ENCODE results near the gene UGT1A8. TPM values are rescaled to one million over a fixed set of nuclear protein-coding genes. Genes with fewer than 3 reads are reported as not detected.

UGT1A8 gene
- total RNA-seq, 2 experiments from 2014 or later: not detected

- no peaks in the 10 kb centered on the region for H3K9me2 ChIP-seq (ENCODE audit: insufficient read depth, low read length)
- H3K4me2 ChIP-seq (ENCODE audit: low read length): no peak overlapping the region
- H3K36me3 ChIP-seq (ENCODE audit: insufficient read depth, low read length): no peaks in the 10 kb centered on the region
- ChIA-PET CTCF (ENCODE audit: unreplicated experiment) (no interaction called here), POLR2A (no interaction called here)
- intact Hi-C loops (cut with micrococcal nuclease; ENCODE audit: unreplicated experiment): no loop called here
- H3K79me2 ChIP-seq (ENCODE audit: insufficient read depth, low read depth, low read length): no peaks in the 10 kb centered on the region
- H3K4me1 ChIP-seq (ENCODE audit: insufficient read depth, low read length, poor library complexity, severe bottlenecking): no peaks in the 10 kb centered on the region
- no peak overlapping the region for H3K4me3 ChIP-seq (ENCODE audit: low read depth, low read length, poor library complexity, severe bottlenecking)
- H3K9me3 ChIP-seq (ENCODE audit: low read length): no peaks in the 10 kb centered on the region
- DNase-seq (ENCODE audit: low spot score): no peak
- H2AFZ ChIP-seq (ENCODE audit: low read length): no peak overlapping the region
- no peak for TF ChIP-seq EZH2phosphoT487 (IDR thresholded peaks at IDR 0.05; ENCODE audit: borderline replicate concordance, low read depth, low read length)
- TF ChIP-seq CTCF (conservative IDR thresholded peaks at IDR 0.05; ENCODE audit: low read length): no peak
- no TSS peak for BruUV-seq (replicated peaks)
- H3K27ac ChIP-seq (ENCODE audit: low read depth, low read length, poor library complexity, severe bottlenecking): no peak overlapping the region
- H4K20me1 ChIP-seq (ENCODE audit: insufficient read depth, low read length): no peaks in the 10 kb centered on the region
Measured at GRCh38 chr2:233764264-233764663, 146.8 kb downstream of the UGT1A8 start.

- H3K4me2 ChIP-seq (ENCODE audit: low read length): no peak overlapping the region
- H3K4me1 ChIP-seq (ENCODE audit: insufficient read depth, low read length, poor library complexity, severe bottlenecking): no peaks in the 10 kb centered on the region
- POLR2A ChIA-PET: no interaction called here
- no peaks in the 10 kb centered on the region for H3K9me2 ChIP-seq (ENCODE audit: insufficient read depth, low read length)
- intact Hi-C loops (cut with micrococcal nuclease; ENCODE audit: unreplicated experiment): no loop called here
- H4K20me1 ChIP-seq (ENCODE audit: insufficient read depth, low read length): no peaks in the 10 kb centered on the region
- no peak for TF ChIP-seq EZH2phosphoT487 (IDR thresholded peaks at IDR 0.05; ENCODE audit: borderline replicate concordance, low read depth, low read length)
- no peak for TF ChIP-seq CTCF (conservative IDR thresholded peaks at IDR 0.05; ENCODE audit: low read length)
- no peaks in the 10 kb centered on the region for H3K79me2 ChIP-seq (ENCODE audit: insufficient read depth, low read depth, low read length)
- CTCF ChIA-PET (ENCODE audit: unreplicated experiment): no interaction called here
- H3K27ac ChIP-seq (ENCODE audit: low read depth, low read length, poor library complexity, severe bottlenecking): no peak overlapping the region
- DNase-seq (ENCODE audit: low spot score): no peak
- no peak overlapping the region for H3K4me3 ChIP-seq (ENCODE audit: low read depth, low read length, poor library complexity, severe bottlenecking)
- no TSS peak for BruUV-seq (replicated peaks)
- H3K9me3 ChIP-seq (ENCODE audit: low read length): no peaks in the 10 kb centered on the region
- no peaks in the 10 kb centered on the region for H3K36me3 ChIP-seq (ENCODE audit: insufficient read depth, low read length)
- H2AFZ ChIP-seq (ENCODE audit: low read length): no peak overlapping the region
Measured at GRCh38 chr2:233764761-233765160, 147.3 kb downstream of the UGT1A8 start.

- CTCF ChIA-PET (ENCODE audit: unreplicated experiment): no interaction called here
- Histone ChIP-seq H3K4me1 (ENCODE audit: insufficient read depth, low read length, poor library complexity, severe bottlenecking) (no peaks in the 10 kb centered on the region), H3K4me3 (ENCODE audit: low read depth, low read length, poor library complexity, severe bottlenecking) (no peak overlapping the region), H3K9me2 (ENCODE audit: insufficient read depth, low read length) (no peaks in the 10 kb centered on the region), H3K27ac (ENCODE audit: low read depth, low read length, poor library complexity, severe bottlenecking) (no peak overlapping the region), H3K4me2 (ENCODE audit: low read length) (no peak overlapping the region), H2AFZ (ENCODE audit: low read length) (no peak overlapping the region), H3K79me2 (ENCODE audit: insufficient read depth, low read depth, low read length) (no peaks in the 10 kb centered on the region), H3K36me3 (ENCODE audit: insufficient read depth, low read length) (no peaks in the 10 kb centered on the region), H3K9me3 (ENCODE audit: low read length) (no peaks in the 10 kb centered on the region), H4K20me1 (ENCODE audit: insufficient read depth, low read length) (no peaks in the 10 kb centered on the region)
- no TSS peak for BruUV-seq (replicated peaks)
- TF ChIP-seq EZH2phosphoT487 (IDR thresholded peaks at IDR 0.05; ENCODE audit: borderline replicate concordance, low read depth, low read length) (no peak), CTCF (conservative IDR thresholded peaks at IDR 0.05; ENCODE audit: low read length) (no peak)
- intact Hi-C loops (cut with micrococcal nuclease; ENCODE audit: unreplicated experiment): no loop called here
- no peak for DNase-seq (ENCODE audit: low spot score)
- POLR2A ChIA-PET: no interaction called here
Measured at GRCh38 chr2:233766416-233766815, 149.0 kb downstream of the UGT1A8 start.

Data from OCI-LY7 (cell line).